PC-3 (cell line): ENCODE measurements around the gene FSTL1.

ENCODE experiments used
- EZH2 ChIP-seq: fragments of 300-600 bp; sonication (generic); IDR thresholded peaks from one replicate; pipeline ENCODE4 v1.6.1; 2017; ENCODE audit warnings: antibody characterized with exemption, mild to moderate bottlenecking, low read length; ENCODE audit not compliant: unreplicated experiment
- EZH2phosphoT487 ChIP-seq: fragments of 300-600 bp; sonication (generic); IDR thresholded peaks from 2 replicates; pipeline ENCODE4 v1.6.1; 2018; ENCODE audit warnings: mild to moderate bottlenecking, antibody characterized with exemption, low read length, borderline replicate concordance
- TF ChIP-seq, protein P1 (sequence below): fragments of 300-600 bp; sonication (generic); conservative IDR thresholded peaks from 2 replicates; pipeline ENCODE4 v1.5.1; 2017; ENCODE audit warnings: antibody characterized with exemption, low read depth, mild to moderate bottlenecking, low read length

DNA sequence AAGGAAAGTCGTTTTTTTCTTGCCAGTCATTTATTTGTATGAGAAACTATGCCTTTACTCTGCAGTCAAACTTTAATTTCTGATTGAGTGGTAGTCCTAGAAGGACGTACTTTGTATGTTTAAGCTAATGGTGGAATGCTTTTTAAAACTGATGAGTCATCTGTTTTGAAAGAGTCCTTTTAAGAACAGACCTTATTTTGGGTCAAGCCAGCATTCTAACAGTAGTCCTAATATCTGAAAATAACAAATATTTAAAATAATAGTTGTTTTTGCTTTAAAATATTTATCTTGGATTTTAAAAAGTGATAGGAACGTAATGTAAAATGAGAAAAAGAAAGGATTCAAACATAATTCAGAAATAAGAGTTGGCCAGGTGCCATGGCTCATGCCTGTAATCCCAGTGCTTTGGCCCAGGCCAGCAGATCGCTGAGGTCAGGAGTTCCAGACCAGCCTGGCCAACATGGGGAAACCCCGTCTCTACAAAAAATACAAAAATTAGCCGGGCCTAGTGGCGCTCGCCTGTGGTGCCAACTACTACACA is 100.3 kb downstream of the FSTL1 start:
- TF ChIP-seq, protein P1, sequence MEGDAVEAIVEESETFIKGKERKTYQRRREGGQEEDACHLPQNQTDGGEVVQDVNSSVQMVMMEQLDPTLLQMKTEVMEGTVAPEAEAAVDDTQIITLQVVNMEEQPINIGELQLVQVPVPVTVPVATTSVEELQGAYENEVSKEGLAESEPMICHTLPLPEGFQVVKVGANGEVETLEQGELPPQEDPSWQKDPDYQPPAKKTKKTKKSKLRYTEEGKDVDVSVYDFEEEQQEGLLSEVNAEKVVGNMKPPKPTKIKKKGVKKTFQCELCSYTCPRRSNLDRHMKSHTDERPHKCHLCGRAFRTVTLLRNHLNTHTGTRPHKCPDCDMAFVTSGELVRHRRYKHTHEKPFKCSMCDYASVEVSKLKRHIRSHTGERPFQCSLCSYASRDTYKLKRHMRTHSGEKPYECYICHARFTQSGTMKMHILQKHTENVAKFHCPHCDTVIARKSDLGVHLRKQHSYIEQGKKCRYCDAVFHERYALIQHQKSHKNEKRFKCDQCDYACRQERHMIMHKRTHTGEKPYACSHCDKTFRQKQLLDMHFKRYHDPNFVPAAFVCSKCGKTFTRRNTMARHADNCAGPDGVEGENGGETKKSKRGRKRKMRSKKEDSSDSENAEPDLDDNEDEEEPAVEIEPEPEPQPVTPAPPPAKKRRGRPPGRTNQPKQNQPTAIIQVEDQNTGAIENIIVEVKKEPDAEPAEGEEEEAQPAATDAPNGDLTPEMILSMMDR = no peak
- TF ChIP-seq EZH2phosphoT487 (no peak), EZH2 (no peak)
